Chondrocyte (in vitro differentiated cells): ENCODE data around the gene AHNAK. TPM values are rescaled to one million over a fixed set of nuclear protein-coding genes. Genes with fewer than 3 reads are reported as not detected.

ENCODE experiments used
- DNase-seq: peaks from one replicate; pipeline ENCODE4 v3.0.0; 2021; ENCODE audit warnings: mixed read lengths, low spot score
- H3K27ac Mint-ChIP-seq: one replicate; pipeline ENCODE4 v1.8.0; 2021; ENCODE audit warnings: mild to moderate bottlenecking, moderate library complexity, mixed read lengths; ENCODE audit not compliant: unreplicated experiment
- H3K27me3 Mint-ChIP-seq: 2 replicates; pipeline ENCODE4 v1.8.0; 2021; ENCODE audit warnings: low read depth, mixed read lengths
- H3K36me3 Mint-ChIP-seq: 2 replicates; pipeline ENCODE4 v1.8.0; 2021; ENCODE audit warnings: low read depth, mixed read lengths
- H3K4me1 Mint-ChIP-seq: 2 replicates; pipeline ENCODE4 v1.8.0; 2021; ENCODE audit warnings: low read depth, mild to moderate bottlenecking, mixed read lengths
- H3K4me3 Mint-ChIP-seq: one replicate; pipeline ENCODE4 v1.8.0; 2021; ENCODE audit warnings: mild to moderate bottlenecking, moderate library complexity, mixed read lengths; ENCODE audit not compliant: unreplicated experiment
- H3K9me3 Mint-ChIP-seq: 2 replicates; pipeline ENCODE4 v1.8.0; 2021; ENCODE audit warnings: low read depth, mixed read lengths
- CTCF ChIP-seq: fragments of 200-600 bp; sonication (generic); IDR thresholded peaks from 2 replicates; pipeline ENCODE4 v1.5.0; 2021; ENCODE audit warnings: antibody characterized with exemption, mild to moderate bottlenecking, moderate library complexity
- total RNA-seq: library from RNA; stranded (reverse); gene quantifications from 3 replicates; pipeline ENCODE4 v1.2.1, GENCODE V29; 2021

Gene AHNAK
- total RNA-seq, 1 donor from 2014 or later = 514 TPM

- H3K9me3 Mint-ChIP-seq = no peaks in the 10 kb centered on the region
- no peak for TF ChIP-seq CTCF
- H3K4me1 Mint-ChIP-seq = peaks cover 83% of the 10 kb centered on the region
- no peak for DNase-seq
- H3K27me3 Mint-ChIP-seq = no peaks in the 10 kb centered on the region
- peak overlapping the region; percentile 92 for H3K4me3 Mint-ChIP-seq
- peak overlapping the region; percentile 94 for H3K27ac Mint-ChIP-seq
- peaks cover 4% of the 10 kb centered on the region for H3K36me3 Mint-ChIP-seq
These were observed 5.6 kb downstream of the AHNAK start for GRCh38 chr11:62540804-62541701.

- Mint-ChIP-seq H3K9me3 (no peaks in the 10 kb centered on the region), H3K27me3 (no peaks in the 10 kb centered on the region), H3K4me1 (peaks cover 84% of the 10 kb centered on the region), H3K27ac (peak overlapping the region; percentile 80), H3K36me3 (peaks cover 11% of the 10 kb centered on the region), H3K4me3 (peak overlapping the region; percentile 41)
- DNase-seq = no peak
- no peak for TF ChIP-seq CTCF
These were observed 7.2 kb downstream of the AHNAK start for GRCh38 chr11:62539238-62539925.

- no peak for DNase-seq
- Mint-ChIP-seq H3K27me3 (no peaks in the 10 kb centered on the region), H3K36me3 (peaks cover 15% of the 10 kb centered on the region), H3K27ac (peak overlapping the region; percentile 80), H3K4me1 (peaks cover 77% of the 10 kb centered on the region), H3K9me3 (no peaks in the 10 kb centered on the region), H3K4me3 (peak overlapping the region; percentile 41)
- TF ChIP-seq CTCF = no peak
These were observed 8.0 kb downstream of the AHNAK start for GRCh38 chr11:62538470-62539237.

- H3K36me3 Mint-ChIP-seq = peaks cover 31% of the 10 kb centered on the region
These were observed 10.2 kb downstream of the AHNAK start for GRCh38 chr11:62536301-62536957.

More at GRCh38 chr11:62536301-62536957, 10.2 kb downstream of the AHNAK start:
- TF ChIP-seq CTCF = no peak
- DNase-seq = no peak
- H3K4me3 Mint-ChIP-seq = no peak overlapping the region
- H3K4me1 Mint-ChIP-seq = peaks cover 55% of the 10 kb centered on the region
- H3K27me3 Mint-ChIP-seq = no peaks in the 10 kb centered on the region
- H3K27ac Mint-ChIP-seq = peak overlapping the region; percentile 66
- no peaks in the 10 kb centered on the region for H3K9me3 Mint-ChIP-seq
